Measurements from ENCODE around the gene KCNH2. TPM values are rescaled to one million over a fixed set of nuclear protein-coding genes. Genes with fewer than 3 reads are reported as not detected.

Gene KCNH2
- total RNA-seq, 1 donor from 2014 or later = 12.4 TPM

- TF ChIP-seq CTCF (conservative IDR thresholded peaks at IDR 0.05) = no peak
- Mint-ChIP-seq H3K4me3 (no peak overlapping the region), H3K36me3 (ENCODE audit: low read depth) (no peaks in the 10 kb centered on the region), H3K9me3 (no peaks in the 10 kb centered on the region), H3K27ac (ENCODE audit: unreplicated experiment) (no peak overlapping the region), H3K27me3 (ENCODE audit: low read depth) (peaks cover 10% of the 10 kb centered on the region), H3K4me1 (peaks cover 5% of the 10 kb centered on the region)
- DNase-seq (ENCODE audit: low read depth, low spot score) = no peak
These were observed 68.7 kb downstream of the KCNH2 start for GRCh38 chr7:150909200-150909995.

GRCh38 chr7:150908173-150908572 is 69.9 kb downstream of the KCNH2 start:
- Mint-ChIP-seq H3K4me3 (no peak overlapping the region), H3K4me1 (peaks cover 5% of the 10 kb centered on the region), H3K36me3 (ENCODE audit: low read depth) (no peaks in the 10 kb centered on the region), H3K27ac (ENCODE audit: unreplicated experiment) (no peak overlapping the region), H3K27me3 (ENCODE audit: low read depth) (peaks cover 6% of the 10 kb centered on the region), H3K9me3 (no peaks in the 10 kb centered on the region)
- DNase-seq (ENCODE audit: low read depth, low spot score) = no peak
- TF ChIP-seq CTCF (conservative IDR thresholded peaks at IDR 0.05) = no peak

GRCh38 chr7:150904011-150904909 is 73.9 kb downstream of the KCNH2 start:
- no peak for TF ChIP-seq CTCF (conservative IDR thresholded peaks at IDR 0.05)

GRCh38 chr7:150903606-150904005 is 74.5 kb downstream of the KCNH2 start:
- no peaks in the 10 kb centered on the region for H3K9me3 Mint-ChIP-seq
- no peaks in the 10 kb centered on the region for H3K36me3 Mint-ChIP-seq (ENCODE audit: low read depth)
- TF ChIP-seq CTCF (conservative IDR thresholded peaks at IDR 0.05) = no peak
- H3K4me3 Mint-ChIP-seq = no peak overlapping the region
- H3K27me3 Mint-ChIP-seq (ENCODE audit: low read depth) = peaks cover 3% of the 10 kb centered on the region
- peaks cover 23% of the 10 kb centered on the region for H3K4me1 Mint-ChIP-seq
- H3K27ac Mint-ChIP-seq (ENCODE audit: unreplicated experiment) = no peak overlapping the region
- DNase-seq (ENCODE audit: low read depth, low spot score) = no peak

More at GRCh38 chr7:150904011-150904909, 73.9 kb downstream of the KCNH2 start:
- Mint-ChIP-seq H3K27me3 (ENCODE audit: low read depth) (peaks cover 3% of the 10 kb centered on the region), H3K4me3 (no peak overlapping the region), H3K36me3 (ENCODE audit: low read depth) (no peaks in the 10 kb centered on the region), H3K4me1 (peaks cover 20% of the 10 kb centered on the region), H3K27ac (ENCODE audit: unreplicated experiment) (no peak overlapping the region), H3K9me3 (no peaks in the 10 kb centered on the region)
- DNase-seq (ENCODE audit: low read depth, low spot score) = no peak

GRCh38 chr7:150902078-150903033 is 75.8 kb downstream of the KCNH2 start:
- Mint-ChIP-seq H3K27me3 (ENCODE audit: low read depth) (peaks cover 10% of the 10 kb centered on the region), H3K9me3 (no peaks in the 10 kb centered on the region), H3K36me3 (ENCODE audit: low read depth) (no peaks in the 10 kb centered on the region), H3K27ac (ENCODE audit: unreplicated experiment) (peak overlapping the region; percentile 8), H3K4me3 (no peak overlapping the region), H3K4me1 (peaks cover 26% of the 10 kb centered on the region)
- TF ChIP-seq CTCF (conservative IDR thresholded peaks at IDR 0.05) = no peak
- no peak for DNase-seq (ENCODE audit: low read depth, low spot score)

Measured in neural crest cell (in vitro differentiated cells).